A549 (cell line): ENCODE measurements around the gene ISCA2. TPM values are rescaled to one million over a fixed set of nuclear protein-coding genes. Genes with fewer than 3 reads are reported as not detected.

Experiments used
- ATAC-seq, 2 experiments: fragments of 200-7000 bp in 1 of 2; fragments of >200 bp in 1 of 2; cut with Nextera tagmentation in 1 of 2; cut with Tn5 transposase in 1 of 2; 3 replicates each; pipeline versions ENCODE4 v1.8.0 to v1.9.1; 2018 to 2020; ENCODE audit warnings: mild to moderate bottlenecking in 1 of 2, moderate library complexity in 1 of 2
- CTCF ChIA-PET: fragments of 300-600 bp; sonication (Branson Sonifier 250); formaldehyde crosslinking; extraction: SDS; loops from one replicate; lab custom pipeline; 2021; ENCODE audit warnings: antibody characterized with exemption, inconsistent platforms; lab: Yijun Ruan, JAX
- POLR2A ChIA-PET: fragments of 350-600 bp; formaldehyde crosslinking; extraction: SDS; loops from one replicate; lab custom pipeline; 2021; ENCODE audit warnings: antibody characterized with exemption, inconsistent platforms; lab: Yijun Ruan, JAX
- DNase-seq, 2 experiments: peaks; one replicate each; pipeline versions ENCODE4 v3.0.0 to v3.0.0-alpha.2; 2011 to 2016; ENCODE audit warnings: low read depth in 1 of 2, low spot score in 1 of 2
- FAIRE-seq: peaks from 2 replicates; lab custom pipeline; 2011; peaks lifted over from hg19 to GRCh38; lab: Jason Lieb, UNC
- H3K27ac ChIP-seq, 2 experiments: fragments of >200 bp; sonication (Bioruptor Twin); formaldehyde crosslinking; 3 replicates each; pipeline ENCODE4 v1.5.1; 2016 to 2017
- H3K4me1 ChIP-seq: fragments of >200 bp; sonication (Bioruptor Twin); formaldehyde crosslinking; 3 replicates; pipeline ENCODE4 v1.6.1; 2016
- H3K4me2 ChIP-seq: fragments of >200 bp; sonication (Bioruptor Twin); formaldehyde crosslinking; 3 replicates; pipeline ENCODE4 v1.6.1; 2016
- H3K4me3 ChIP-seq: fragments of >200 bp; sonication (Bioruptor Twin); formaldehyde crosslinking; 3 replicates; pipeline ENCODE4 v1.5.1; 2016
- H3K9me3 ChIP-seq: fragments of >200 bp; sonication (Bioruptor Twin); formaldehyde crosslinking; 3 replicates; pipeline ENCODE4 v1.6.1; 2016
- CEBPB ChIP-seq, 2 experiments: fragments of >200 bp in 1 of 2; sonication (Bioruptor Twin) in 1 of 2; formaldehyde crosslinking in 1 of 2; IDR thresholded peaks; 2 replicates each; pipeline ENCODE4 v1.6.1; 2012 to 2016
- CHD4 ChIP-seq: fragments of 200-600 bp; sonication (generic); IDR thresholded peaks from 2 replicates; pipeline ENCODE4 v1.6.1; 2016; ENCODE audit warnings: antibody characterized with exemption, mild to moderate bottlenecking, borderline replicate concordance
- EHF ChIP-seq: fragments of 250-450 bp; sonication (Bioruptor Pico); IDR thresholded peaks from 2 replicates; pipeline ENCODE4 v1.5.0; 2020; ENCODE audit warnings: mild to moderate bottlenecking
- EHMT2 ChIP-seq: fragments of 200-600 bp; sonication (generic); IDR thresholded peaks from 2 replicates; pipeline ENCODE4 v1.6.1; 2016; ENCODE audit warnings: antibody characterized with exemption, low read depth, mild to moderate bottlenecking, moderate library complexity
- GATA3 ChIP-seq: IDR thresholded peaks from 2 replicates; pipeline ENCODE4 v1.6.1; 2012; ENCODE audit warnings: borderline replicate concordance
- HDAC2 ChIP-seq: fragments of 200-600 bp; sonication (generic); IDR thresholded peaks from 2 replicates; pipeline ENCODE4 v1.6.1; 2016
- HEYL ChIP-seq: fragments of 250-450 bp; sonication (Bioruptor Pico); IDR thresholded peaks from 2 replicates; pipeline ENCODE4 v1.8.0; 2021; ENCODE audit warnings: mild to moderate bottlenecking, moderate library complexity
- HOXB5 ChIP-seq: fragments of 250-450 bp; sonication (Bioruptor Pico); IDR thresholded peaks from 2 replicates; pipeline ENCODE4 v1.5.0; 2020; ENCODE audit warnings: mild to moderate bottlenecking, moderate library complexity
- JUN ChIP-seq, 2 experiments: fragments of >200 bp; sonication (Bioruptor Twin); formaldehyde crosslinking; IDR thresholded peaks; 2 replicates in 1 of 2; 3 replicates in 1 of 2; pipeline ENCODE4 v1.6.1; 2016 to 2017
- MYC ChIP-seq: IDR thresholded peaks from 2 replicates; pipeline ENCODE4 v1.6.1; 2012; ENCODE audit warnings: mild to moderate bottlenecking, inconsistent platforms, low read length, improper control_type of control experiment, borderline replicate concordance
- RAD21 ChIP-seq, 2 experiments: fragments of >200 bp in 1 of 2; sonication (Bioruptor Twin) in 1 of 2; formaldehyde crosslinking in 1 of 2; IDR thresholded peaks in 1 of 2; conservative IDR thresholded peaks in 1 of 2; 2 replicates in 1 of 2; 3 replicates in 1 of 2; pipeline ENCODE4 v1.6.1; 2012 to 2018; ENCODE audit warnings: inconsistent platforms in 1 of 2
- RCOR1 ChIP-seq: fragments of 150-350 bp; IDR thresholded peaks from 2 replicates; pipeline ENCODE4 v1.6.1; 2014; ENCODE audit warnings: antibody characterized with exemption, low read length, low read depth
- RFX5 ChIP-seq: fragments of 450-650 bp; IDR thresholded peaks from 2 replicates; pipeline ENCODE4 v1.7.1; 2014; ENCODE audit warnings: antibody characterized with exemption, mild to moderate bottlenecking, moderate library complexity
- ZNF302 ChIP-seq: fragments of 250-450 bp; sonication (Bioruptor Pico); IDR thresholded peaks from 2 replicates; pipeline ENCODE4 v1.9.0; 2021; ENCODE audit warnings: inconsistent platforms, mild to moderate bottlenecking, moderate library complexity
- ZSCAN20 ChIP-seq: fragments of 250-450 bp; sonication (Bioruptor Pico); IDR thresholded peaks from 2 replicates; pipeline ENCODE4 v1.8.0; 2022; ENCODE audit warnings: mild to moderate bottlenecking, moderate library complexity
- WGBS: methylation state at CpG from one replicate; pipeline ENCODE4 v1.1.6; 2017; ENCODE audit errors: missing lambda C conversion rate; 5-methylcytosine and 5-hydroxymethylcytosine counted together
- polyA plus RNA-seq, 4 experiments: library from polyadenylated mRNA; depleted of rRNA in 3 of 4; stranded (reverse); fragments of >200 nt; fragmentation: RNase III in 1 of 4; extraction: RNeasy Plus Mini Kit Qiagen cat#74134 plus additional on column Dnase treatment in 1 of 4; gene quantifications; 2 replicates in 3 of 4; 3 replicates in 1 of 4; pipeline ENCODE4 v1.2.3, GENCODE V29; 2011 to 2017
- TF ChIP-seq, protein P1 (sequence below): fragments of >200 bp; sonication (Bioruptor Twin); formaldehyde crosslinking; IDR thresholded peaks from 2 replicates; pipeline ENCODE4 v1.6.1; 2016
- TF ChIP-seq, protein P2 (sequence below): IDR thresholded peaks from 2 replicates; pipeline ENCODE4 v1.6.1; 2012
- TF ChIP-seq, protein P3 (sequence below): fragments of 250-450 bp; sonication (Bioruptor Pico); IDR thresholded peaks from 2 replicates; pipeline ENCODE4 v1.5.0; 2021; ENCODE audit warnings: mild to moderate bottlenecking, moderate library complexity, borderline replicate concordance
- TF ChIP-seq, protein P4 (sequence below): IDR thresholded peaks from 2 replicates; pipeline ENCODE4 v1.6.1; 2012; ENCODE audit warnings: low read depth, borderline replicate concordance
- TF ChIP-seq, protein P5 (sequence below): fragments of >200 bp; sonication (Bioruptor Twin); formaldehyde crosslinking; IDR thresholded peaks from 3 replicates; pipeline ENCODE4 v1.6.1; 2016
- TF ChIP-seq, protein P6 (sequence below): fragments of 150-350 bp; IDR thresholded peaks from 2 replicates; pipeline ENCODE4 v1.6.1; 2014; ENCODE audit warnings: low read depth, mild to moderate bottlenecking, low read length
- TF ChIP-seq, protein P7 (sequence below): fragments of 250-450 bp; sonication (Bioruptor Pico); IDR thresholded peaks from 2 replicates; pipeline ENCODE4 v1.5.0; 2020; ENCODE audit warnings: low read depth, mild to moderate bottlenecking, moderate library complexity

Gene ISCA2
- polyA plus RNA-seq, 2 of the 4 experiments (the other 2 are of a cell fraction), result 48.8 to 49.3 TPM

DNA sequence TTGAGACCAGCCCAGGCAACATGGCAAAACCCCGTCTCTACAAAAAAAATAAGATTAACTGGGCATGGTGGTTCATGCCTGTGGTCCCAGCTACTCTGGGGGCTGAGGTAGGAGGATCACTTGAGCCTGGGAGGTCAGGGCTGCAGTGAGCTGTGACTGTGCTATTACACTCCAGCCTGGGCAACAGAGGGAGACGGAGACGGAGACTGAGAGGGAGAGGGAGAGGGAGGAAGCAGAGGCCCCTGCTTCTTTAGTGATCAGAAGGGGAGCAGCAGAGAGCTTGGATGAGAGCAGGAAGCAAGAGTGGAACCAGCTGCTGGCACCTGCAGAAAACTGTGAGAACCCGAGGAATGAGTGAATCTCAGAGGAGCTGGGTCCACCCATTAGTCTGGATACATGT is 45.9 kb downstream of the ISCA2 start:
- no peaks in the 10 kb centered on the region for H3K9me3 ChIP-seq
- H3K4me3 ChIP-seq, result no peak overlapping the region
- DNase-seq (no peak), FAIRE-seq (no peak), ATAC-seq (no peak)
- H3K27ac ChIP-seq, result no peak overlapping the region
- ChIA-PET POLR2A (no interaction called here), CTCF (interaction anchor here (0.9 to 1.8 kb wide), 5 partner anchors 9 to 69 kb away, joined by 3 to 5 read pairs (median 4); no protein-coding TSS in a partner anchor)
- no peak overlapping the region for H3K4me2 ChIP-seq
- H3K4me1 ChIP-seq, result no peaks in the 10 kb centered on the region
- 76% methylated on average over 4 of the region's 4 CpGs for WGBS
- TF ChIP-seq, protein P1, sequence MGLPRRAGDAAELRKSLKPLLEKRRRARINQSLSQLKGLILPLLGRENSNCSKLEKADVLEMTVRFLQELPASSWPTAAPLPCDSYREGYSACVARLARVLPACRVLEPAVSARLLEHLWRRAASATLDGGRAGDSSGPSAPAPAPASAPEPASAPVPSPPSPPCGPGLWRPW, result no peak
- TF ChIP-seq EHF (CRISPR knock-in tag), result no peak

DNA sequence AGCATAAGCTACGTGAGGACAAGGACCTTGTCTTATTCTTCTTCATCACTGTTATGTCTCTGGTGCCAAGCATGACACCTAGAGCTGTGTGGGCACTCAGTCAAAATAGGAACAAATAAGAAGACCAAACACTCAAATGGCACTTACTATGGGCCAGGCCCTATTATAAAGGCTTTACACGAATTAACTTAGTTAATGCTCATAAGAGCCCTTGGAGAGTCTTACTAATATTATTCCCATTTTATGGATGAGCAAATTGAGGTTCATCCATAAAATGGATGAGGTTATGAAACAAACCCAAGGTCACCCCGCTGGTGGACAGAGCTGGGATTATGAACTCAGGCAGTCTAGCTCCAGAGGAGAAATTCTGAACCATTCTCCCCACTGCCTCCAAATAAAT is 47.7 kb downstream of the ISCA2 start:
- H3K27ac ChIP-seq, result no peak overlapping the region
- no peak for TF ChIP-seq RFX5
- TF ChIP-seq, all 56 proteins: peak for 0
- H3K4me2 ChIP-seq, result no peak overlapping the region
- 61% methylated on average over 3 of the region's 3 CpGs for WGBS
- POLR2A ChIA-PET, result no interaction called here
- H3K4me3 ChIP-seq, result no peak overlapping the region
- no peaks in the 10 kb centered on the region for H3K9me3 ChIP-seq
- CTCF ChIA-PET, result interaction anchor here (0.6 to 1.4 kb wide), 5 partner anchors 9 to 1030 kb away, joined by 3 to 4 read pairs (median 3); no protein-coding TSS in a partner anchor
- no peaks in the 10 kb centered on the region for H3K4me1 ChIP-seq
- FAIRE-seq (no peak), ATAC-seq (no peak), DNase-seq (no peak)

DNA sequence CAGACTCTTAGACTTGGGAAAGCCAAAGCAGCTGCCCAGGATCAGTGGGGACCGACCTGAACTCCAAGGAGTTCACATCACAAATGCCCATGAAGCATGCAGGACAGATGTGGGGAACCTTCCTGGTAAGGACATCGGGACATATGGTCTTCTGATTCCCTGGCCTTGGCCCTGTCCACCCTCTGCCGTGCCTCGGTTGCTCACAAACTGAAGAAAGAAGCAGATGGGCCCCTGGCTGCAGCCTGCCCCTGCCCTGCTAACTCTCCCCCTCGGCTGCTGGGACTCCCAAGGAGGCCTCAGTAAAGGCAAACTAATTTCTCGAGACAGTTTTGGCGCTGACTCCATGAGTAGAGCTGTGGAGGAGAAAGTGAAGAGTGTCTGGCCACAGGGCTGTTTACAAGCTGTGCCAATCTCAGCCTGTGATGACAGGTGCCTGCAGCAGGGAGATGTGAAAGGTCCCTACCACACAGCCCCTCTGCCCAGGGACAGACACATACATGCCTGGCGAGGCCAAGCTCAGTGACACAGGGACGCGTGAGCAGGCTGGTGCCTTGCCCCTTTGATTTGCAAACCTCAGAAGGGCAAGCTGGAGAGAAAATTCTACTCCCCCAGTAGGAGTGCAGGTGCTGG is 48.6 kb downstream of the ISCA2 start:
- no peak for TF ChIP-seq CHD4
- TF ChIP-seq, protein P2, sequence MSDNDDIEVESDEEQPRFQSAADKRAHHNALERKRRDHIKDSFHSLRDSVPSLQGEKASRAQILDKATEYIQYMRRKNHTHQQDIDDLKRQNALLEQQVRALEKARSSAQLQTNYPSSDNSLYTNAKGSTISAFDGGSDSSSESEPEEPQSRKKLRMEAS, result no peak
- TF ChIP-seq ZNF302 (CRISPR knock-in tag), result no peak
- TF ChIP-seq EHMT2, result no peak
- no peak for TF ChIP-seq GATA3
- no peak for TF ChIP-seq JUN (IDR thresholded peaks at IDR 0.05)
- no peak for TF ChIP-seq RCOR1
- TF ChIP-seq, protein P3, sequence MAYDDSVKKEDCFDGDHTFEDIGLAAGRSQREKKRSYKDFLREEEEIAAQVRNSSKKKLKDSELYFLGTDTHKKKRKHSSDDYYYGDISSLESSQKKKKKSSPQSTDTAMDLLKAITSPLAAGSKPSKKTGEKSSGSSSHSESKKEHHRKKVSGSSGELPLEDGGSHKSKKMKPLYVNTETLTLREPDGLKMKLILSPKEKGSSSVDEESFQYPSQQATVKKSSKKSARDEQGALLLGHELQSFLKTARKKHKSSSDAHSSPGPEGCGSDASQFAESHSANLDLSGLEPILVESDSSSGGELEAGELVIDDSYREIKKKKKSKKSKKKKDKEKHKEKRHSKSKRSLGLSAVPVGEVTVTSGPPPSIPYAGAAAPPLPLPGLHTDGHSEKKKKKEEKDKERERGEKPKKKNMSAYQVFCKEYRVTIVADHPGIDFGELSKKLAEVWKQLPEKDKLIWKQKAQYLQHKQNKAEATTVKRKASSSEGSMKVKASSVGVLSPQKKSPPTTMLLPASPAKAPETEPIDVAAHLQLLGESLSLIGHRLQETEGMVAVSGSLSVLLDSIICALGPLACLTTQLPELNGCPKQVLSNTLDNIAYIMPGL (CRISPR knock-in tag), result no peak
- no peak for TF ChIP-seq HDAC2
- ChIA-PET CTCF (interaction anchor here (1.0 to 1.4 kb wide), 3 partner anchors 30 to 67 kb away, joined by 3 read pairs; no protein-coding TSS in a partner anchor), POLR2A (no interaction called here)
- WGBS, result 85% methylated on average over 10 of the region's 10 CpGs
- no peaks in the 10 kb centered on the region for H3K4me1 ChIP-seq
- FAIRE-seq (no peak), DNase-seq (no peak), ATAC-seq (peak in 1 of 2 experiments; percentile 18; a peak in 3 of 6 replicates)
- no peak overlapping the region for H3K27ac ChIP-seq
- no peak overlapping the region for H3K4me3 ChIP-seq
- H3K9me3 ChIP-seq, result no peaks in the 10 kb centered on the region
- no peak overlapping the region for H3K4me2 ChIP-seq

DNA sequence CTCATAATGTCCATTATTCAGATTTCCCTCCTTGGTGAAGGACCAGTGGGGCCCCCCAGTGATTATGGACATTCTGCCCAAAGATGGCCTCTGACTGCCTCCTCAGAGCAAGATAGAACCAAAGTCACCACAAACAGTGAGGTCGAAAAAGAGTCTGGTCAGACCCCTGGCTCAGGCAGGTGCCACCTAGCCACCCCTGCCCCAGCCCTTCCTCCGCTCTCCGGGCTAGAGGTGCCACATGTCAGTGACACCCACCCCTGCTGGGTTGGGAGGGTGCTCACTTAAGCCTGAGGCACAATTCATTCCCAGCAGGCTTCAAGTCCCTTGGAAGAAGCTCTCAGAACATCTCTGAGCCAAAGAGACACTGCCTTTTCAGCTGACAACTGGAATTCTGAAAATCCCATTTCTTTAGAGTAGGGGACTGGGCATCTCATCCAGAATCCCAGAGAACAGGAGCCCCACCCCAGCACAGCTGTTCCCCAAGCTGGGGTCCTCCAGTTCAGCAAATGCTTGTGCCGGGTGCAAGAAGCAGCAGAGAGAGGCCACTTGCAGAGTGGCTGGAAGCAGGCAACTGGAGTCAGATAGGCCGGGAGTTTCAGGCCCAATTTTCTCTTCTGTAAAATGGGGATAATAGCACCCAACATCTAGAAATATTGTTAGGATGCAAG is 50.3 kb downstream of the ISCA2 start:
- Histone ChIP-seq H3K4me2 (no peak overlapping the region), H3K9me3 (no peaks in the 10 kb centered on the region), H3K4me1 (no peaks in the 10 kb centered on the region), H3K27ac (no peak overlapping the region), H3K4me3 (no peak overlapping the region)
- WGBS, result 84% methylated on average over 5 of the region's 5 CpGs
- no peak for ATAC-seq
- DNase-seq, result no peak
- CTCF ChIA-PET, result interaction anchor here (1.2 to 2.1 kb wide), 3 partner anchors 10 to 68 kb away, joined by 3 to 8 read pairs (median 3); partner anchors contain the start of gene LTBP2
- POLR2A ChIA-PET, result no interaction called here
- no peak for FAIRE-seq
- TF ChIP-seq RAD21 (conservative IDR thresholded peaks at IDR 0.05 in 1 of 2, IDR thresholded peaks at IDR 0.05 in 1 of 2), result no peak
- TF ChIP-seq CEBPB (IDR thresholded peaks at IDR 0.05), result no peak
- no peak for TF ChIP-seq ZSCAN20 (CRISPR knock-in tag)
- TF ChIP-seq, protein P4, sequence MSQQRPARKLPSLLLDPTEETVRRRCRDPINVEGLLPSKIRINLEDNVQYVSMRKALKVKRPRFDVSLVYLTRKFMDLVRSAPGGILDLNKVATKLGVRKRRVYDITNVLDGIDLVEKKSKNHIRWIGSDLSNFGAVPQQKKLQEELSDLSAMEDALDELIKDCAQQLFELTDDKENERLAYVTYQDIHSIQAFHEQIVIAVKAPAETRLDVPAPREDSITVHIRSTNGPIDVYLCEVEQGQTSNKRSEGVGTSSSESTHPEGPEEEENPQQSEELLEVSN, result no peak
- TF ChIP-seq MYC, result no peak
- TF ChIP-seq, protein P5, sequence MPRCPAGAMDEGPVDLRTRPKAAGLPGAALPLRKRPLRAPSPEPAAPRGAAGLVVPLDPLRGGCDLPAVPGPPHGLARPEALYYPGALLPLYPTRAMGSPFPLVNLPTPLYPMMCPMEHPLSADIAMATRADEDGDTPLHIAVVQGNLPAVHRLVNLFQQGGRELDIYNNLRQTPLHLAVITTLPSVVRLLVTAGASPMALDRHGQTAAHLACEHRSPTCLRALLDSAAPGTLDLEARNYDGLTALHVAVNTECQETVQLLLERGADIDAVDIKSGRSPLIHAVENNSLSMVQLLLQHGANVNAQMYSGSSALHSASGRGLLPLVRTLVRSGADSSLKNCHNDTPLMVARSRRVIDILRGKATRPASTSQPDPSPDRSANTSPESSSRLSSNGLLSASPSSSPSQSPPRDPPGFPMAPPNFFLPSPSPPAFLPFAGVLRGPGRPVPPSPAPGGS, result no peak
- no peak for TF ChIP-seq HEYL (CRISPR knock-in tag)
- no peak for TF ChIP-seq CHD4
- TF ChIP-seq, protein P6, sequence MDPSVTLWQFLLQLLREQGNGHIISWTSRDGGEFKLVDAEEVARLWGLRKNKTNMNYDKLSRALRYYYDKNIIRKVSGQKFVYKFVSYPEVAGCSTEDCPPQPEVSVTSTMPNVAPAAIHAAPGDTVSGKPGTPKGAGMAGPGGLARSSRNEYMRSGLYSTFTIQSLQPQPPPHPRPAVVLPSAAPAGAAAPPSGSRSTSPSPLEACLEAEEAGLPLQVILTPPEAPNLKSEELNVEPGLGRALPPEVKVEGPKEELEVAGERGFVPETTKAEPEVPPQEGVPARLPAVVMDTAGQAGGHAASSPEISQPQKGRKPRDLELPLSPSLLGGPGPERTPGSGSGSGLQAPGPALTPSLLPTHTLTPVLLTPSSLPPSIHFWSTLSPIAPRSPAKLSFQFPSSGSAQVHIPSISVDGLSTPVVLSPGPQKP, result no peak
- no peak for TF ChIP-seq GATA3
- TF ChIP-seq, protein P7, sequence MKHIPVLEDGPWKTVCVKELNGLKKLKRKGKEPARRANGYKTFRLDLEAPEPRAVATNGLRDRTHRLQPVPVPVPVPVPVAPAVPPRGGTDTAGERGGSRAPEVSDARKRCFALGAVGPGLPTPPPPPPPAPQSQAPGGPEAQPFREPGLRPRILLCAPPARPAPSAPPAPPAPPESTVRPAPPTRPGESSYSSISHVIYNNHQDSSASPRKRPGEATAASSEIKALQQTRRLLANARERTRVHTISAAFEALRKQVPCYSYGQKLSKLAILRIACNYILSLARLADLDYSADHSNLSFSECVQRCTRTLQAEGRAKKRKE, result no peak
- TF ChIP-seq HOXB5 (CRISPR knock-in tag), result no peak
